WTC11 (cell line): ENCODE data around the gene HCAR2. TPM values are rescaled to one million over a fixed set of nuclear protein-coding genes. Genes with fewer than 3 reads are reported as not detected.
"Not testable (repeated sequence)": the region's sequence is repeated elsewhere in the genome, so short reads cannot be mapped to it uniquely, and the experiment has no call there.

Source experiments
- ATAC-seq: fragments of 200-7000 bp; cut with Tn5 transposase; 2 replicates; pipeline ENCODE4 v1.10.0; 2021; ENCODE audit warnings: mild to moderate bottlenecking, moderate library complexity
- CTCF ChIA-PET: fragments of 300-600 bp; sonication (Branson Sonifier 250); formaldehyde crosslinking; loops from one replicate; lab custom pipeline; 2021; ENCODE audit warnings: antibody characterized with exemption; lab: Charles Lee
- POLR2A ChIA-PET: fragments of 350-600 bp; sonication (Branson Sonifier 250); formaldehyde crosslinking; loops from one replicate; lab custom pipeline; 2021; ENCODE audit warnings: antibody characterized with exemption; lab: Charles Lee
- DNase-seq: peaks from one replicate; pipeline ENCODE4 v3.0.0; 2021; ENCODE audit warnings: low spot score
- H3K27ac Mint-ChIP-seq: 2 replicates; pipeline ENCODE4 v1.8.0; 2021; ENCODE audit warnings: mixed read lengths
- H3K27me3 Mint-ChIP-seq: 2 replicates; pipeline ENCODE4 v1.8.0; 2021; ENCODE audit warnings: low read depth, mild to moderate bottlenecking, moderate library complexity, mixed read lengths
- H3K36me3 Mint-ChIP-seq: 2 replicates; pipeline ENCODE4 v1.8.0; 2021; ENCODE audit warnings: mixed read lengths
- H3K4me1 Mint-ChIP-seq: 2 replicates; pipeline ENCODE4 v1.8.0; 2022; ENCODE audit warnings: mixed read lengths
- H3K4me3 Mint-ChIP-seq: 2 replicates; pipeline ENCODE4 v1.8.0; 2021; ENCODE audit warnings: mild to moderate bottlenecking, moderate library complexity, mixed read lengths
- H3K9me3 Mint-ChIP-seq: 2 replicates; pipeline ENCODE4 v1.8.0; 2021; ENCODE audit warnings: mixed read lengths
- AFF4 ChIP-seq: sonication (generic); formaldehyde crosslinking; IDR thresholded peaks from 2 replicates; pipeline ENCODE4 v1.8.1; 2023; ENCODE audit warnings: mild to moderate bottlenecking, missing genetic modification reagents, borderline replicate concordance
- ATF3 ChIP-seq: sonication (generic); formaldehyde crosslinking; conservative IDR thresholded peaks from 2 replicates; pipeline ENCODE4 v1.8.1; 2022; ENCODE audit warnings: mild to moderate bottlenecking, missing genetic modification reagents
- CBFB ChIP-seq: sonication (generic); formaldehyde crosslinking; IDR thresholded peaks from 2 replicates; pipeline ENCODE4 v1.8.1; 2022; ENCODE audit warnings: mild to moderate bottlenecking, low read depth, missing genetic modification reagents
- CREM ChIP-seq: sonication (generic); formaldehyde crosslinking; IDR thresholded peaks from 2 replicates; pipeline ENCODE4 v1.8.1; 2022; ENCODE audit warnings: mild to moderate bottlenecking, missing genetic modification reagents, moderate library complexity
- E2F1 ChIP-seq: sonication (generic); formaldehyde crosslinking; IDR thresholded peaks from 2 replicates; pipeline ENCODE4 v1.8.0; 2022; ENCODE audit warnings: mild to moderate bottlenecking, missing genetic modification reagents
- HMGXB4 ChIP-seq: sonication (generic); formaldehyde crosslinking; IDR thresholded peaks from 2 replicates; pipeline ENCODE4 v1.8.1; 2023; ENCODE audit warnings: mild to moderate bottlenecking, moderate library complexity, missing genetic modification reagents
- JAZF1 ChIP-seq: fragments of 250-450 bp; sonication (Bioruptor Pico); IDR thresholded peaks from 2 replicates; pipeline ENCODE4 v1.9.0; 2021; ENCODE audit warnings: moderate library complexity, mild to moderate bottlenecking, inconsistent platforms
- KAT7 ChIP-seq: sonication (generic); formaldehyde crosslinking; IDR thresholded peaks from 2 replicates; pipeline ENCODE4 v1.8.1; 2023; ENCODE audit warnings: missing genetic modification reagents, mild to moderate bottlenecking, borderline replicate concordance
- MAX ChIP-seq: sonication (generic); formaldehyde crosslinking; IDR thresholded peaks from 2 replicates; pipeline ENCODE4 v1.8.0; 2022; ENCODE audit warnings: mild to moderate bottlenecking, missing genetic modification reagents
- NFE2L1 ChIP-seq: sonication (generic); formaldehyde crosslinking; IDR thresholded peaks from 2 replicates; pipeline ENCODE4 v1.8.1; 2023; ENCODE audit warnings: missing genetic modification reagents
- SMAD4 ChIP-seq: sonication (generic); formaldehyde crosslinking; IDR thresholded peaks from 2 replicates; pipeline ENCODE4 v1.8.0; 2022; ENCODE audit warnings: mild to moderate bottlenecking, missing genetic modification reagents
- ZBTB21 ChIP-seq: sonication (generic); formaldehyde crosslinking; IDR thresholded peaks from 2 replicates; pipeline ENCODE4 v1.8.1; 2023; ENCODE audit warnings: mild to moderate bottlenecking, missing genetic modification reagents, borderline replicate concordance
- ZNF263 ChIP-seq: sonication (generic); formaldehyde crosslinking; IDR thresholded peaks from 2 replicates; pipeline ENCODE4 v1.8.1; 2022; ENCODE audit warnings: low read depth, mild to moderate bottlenecking, moderate library complexity, missing genetic modification reagents
- ZNF532 ChIP-seq: fragments of 250-450 bp; sonication (Bioruptor Pico); IDR thresholded peaks from 2 replicates; pipeline ENCODE4 v1.9.0; 2021; ENCODE audit warnings: mild to moderate bottlenecking, borderline replicate concordance
- total RNA-seq: library from RNA; stranded (reverse); gene quantifications from 3 replicates; pipeline ENCODE4 v1.2.3, GENCODE V29; 2021

HCAR2 gene
- total RNA-seq, 1 experiment from 2014 or later: not detected

GRCh38 chr12:122676015-122676414 is 27.1 kb downstream of the HCAR2 start:
- CTCF ChIA-PET, H3K27me3 Mint-ChIP-seq, H3K9me3 Mint-ChIP-seq, H3K27ac Mint-ChIP-seq, POLR2A ChIA-PET, H3K36me3 Mint-ChIP-seq, DNase-seq, H3K4me1 Mint-ChIP-seq, H3K4me3 Mint-ChIP-seq, ATAC-seq: not testable (repeated sequence)

- POLR2A ChIA-PET: no interaction called here
Observed at GRCh38 chr12:122672515-122672914, 30.6 kb downstream of the HCAR2 start.

More at GRCh38 chr12:122672515-122672914, 30.6 kb downstream of the HCAR2 start:
- ATAC-seq: peak; percentile 87
- Mint-ChIP-seq H3K9me3 (peaks cover 10% of the 10 kb centered on the region), H3K4me3 (no peak overlapping the region), H3K36me3 (0 out of 2 replicates have a peak, but pooled peaks cover 2% of the 10 kb centered on the region)
- CTCF ChIA-PET: interaction anchor here (0.6 to 1.6 kb wide), 2 partner anchors 12 to 282 kb away, joined by 4 to 7 read pairs; no protein-coding TSS in a partner anchor
- no peak for TF ChIP-seq ATF3 (CRISPR knock-in tag)
- TF ChIP-seq MAX: no peak
- TF ChIP-seq SMAD4: no peak
- TF ChIP-seq KAT7: no peak
- no peak for TF ChIP-seq E2F1 (CRISPR knock-in tag)
- no peak for TF ChIP-seq HMGXB4 (CRISPR knock-in tag)
- TF ChIP-seq ZNF532 (CRISPR knock-in tag): no peak
- TF ChIP-seq JAZF1 (CRISPR knock-in tag): no peak
- no peak for TF ChIP-seq ZBTB21 (CRISPR knock-in tag)
- no peak for TF ChIP-seq AFF4
- TF ChIP-seq NFE2L1: no peak
- no peak for TF ChIP-seq CREM (CRISPR knock-in tag)
- TF ChIP-seq ZNF263 (CRISPR knock-in tag): no peak
- TF ChIP-seq CBFB (CRISPR knock-in tag): no peak
- TF ChIP-seq, all 79 proteins: peak for 0
- Mint-ChIP-seq H3K27me3 (no peaks in the 10 kb centered on the region), H3K27ac (no peak overlapping the region), H3K4me1 (peaks cover 8% of the 10 kb centered on the region)
- no peak for DNase-seq
